ENCODE data around the gene OR52A1.

GRCh38 chr11:5107285-5107684 lies 47.3 kb downstream of the OR52A1 start:
- TF ChIP-seq EZH2 (IDR thresholded peaks at IDR 0.05) (no peak), POLR2AphosphoS5 (IDR thresholded peaks at IDR 0.05; ENCODE audit: borderline replicate concordance, low read depth, low read length) (no peak), FOXP2 (optimal IDR thresholded peaks at IDR 0.05; ENCODE audit: control extremely low read depth, extremely low read length, insufficient read depth) (no peak)

Measured in SK-N-MC (cell line).